HepG2 (cell line): ENCODE measurements around the gene ST6GAL2. TPM values are rescaled to one million over a fixed set of nuclear protein-coding genes. Genes with fewer than 3 reads are reported as not detected.

Experiments
- ATAC-seq: fragments of 200-7000 bp; cut with Tn5 transposase; 3 replicates; pipeline ENCODE4 v1.9.1; 2020; ENCODE audit warnings: mild to moderate bottlenecking, moderate library complexity
- BruUV-seq: library from RNA; stranded (reverse); fragments of 400-500 nt; replicated peaks from 2 replicates; lab custom pipeline; 2021; lab: Mats Ljungman, UMichigan
- CTCF ChIA-PET: fragments of 300-600 bp; formaldehyde crosslinking; extraction: SDS; loops from one replicate; lab custom pipeline; 2021; ENCODE audit warnings: low total read pairs, inconsistent platforms, low intra/inter-chr PET ratio; lab: Yijun Ruan, JAX
- POLR2A ChIA-PET: fragments of 350-600 bp; sonication (Branson Sonifier 250); formaldehyde crosslinking; loops from one replicate; lab custom pipeline; 2020; ENCODE audit warnings: antibody characterized with exemption, inconsistent platforms; lab: Yijun Ruan, JAX
- DNase-seq: peaks from one replicate; pipeline ENCODE4 v3.0.0-alpha.2; 2015; ENCODE audit warnings: low spot score
- FAIRE-seq: peaks from 3 replicates; lab custom pipeline; 2011; peaks lifted over from hg19 to GRCh38; lab: Jason Lieb, UNC
- H2AFZ ChIP-seq: one replicate; pipeline ENCODE4 v1.6.1; 2011; ENCODE audit warnings: low read length, inconsistent platforms
- H3K27ac ChIP-seq: fragments of 300-600 bp; 3 replicates; pipeline ENCODE4 v1.8.0; 2011; ENCODE audit warnings: mixed run types, mild to moderate bottlenecking, mixed read lengths, low read length, inconsistent platforms; ENCODE audit not compliant: insufficient read depth; ENCODE audit errors: extremely low read length
- H3K27me3 ChIP-seq, 2 experiments: fragments of 200-600 bp in 1 of 2; 2 replicates in 1 of 2; 3 replicates in 1 of 2; pipeline versions ENCODE4 v1.6.0 to v1.8.0; 2011; ENCODE audit warnings: low read length in 2 of 2, mild to moderate bottlenecking in 2 of 2, moderate library complexity in 2 of 2, inconsistent platforms in 1 of 2; ENCODE audit not compliant: insufficient read depth in 2 of 2, control insufficient read depth in 1 of 2
- H3K36me3 ChIP-seq, 2 experiments: fragments of 200-600 bp in 1 of 2; replicated peaks in 1 of 2; 2 replicates in 1 of 2; 3 replicates in 1 of 2; pipeline versions ENCODE4 v1.5.1 to v1.8.0; 2011; ENCODE audit warnings: low read length in 2 of 2, inconsistent platforms in 1 of 2; ENCODE audit not compliant: insufficient read depth in 2 of 2, control insufficient read depth in 1 of 2
- H3K4me1 ChIP-seq: 2 replicates; pipeline ENCODE4 v1.5.1; 2012; ENCODE audit warnings: low read length, inconsistent platforms; ENCODE audit not compliant: insufficient read depth
- H3K4me2 ChIP-seq: 2 replicates; pipeline ENCODE4 v1.6.0; 2011; ENCODE audit warnings: low read depth, low read length, inconsistent platforms
- H3K4me3 ChIP-seq, 3 experiments: fragments of 200-600 bp in 1 of 3; sonication (generic), shearing (Covaris generic) in 1 of 3; replicated peaks in 1 of 3; 2 replicates each; pipeline ENCODE4 v1.5.1; 2011 to 2016; ENCODE audit warnings: low read length in 3 of 3, inconsistent platforms in 2 of 3, low read depth in 2 of 3, mild to moderate bottlenecking in 2 of 3, control low read depth in 1 of 3, mixed read lengths in 1 of 3; ENCODE audit not compliant: insufficient read depth in 1 of 3
- H3K79me2 ChIP-seq: one replicate; pipeline ENCODE4 v1.6.1; 2011; ENCODE audit warnings: low read length, inconsistent platforms; ENCODE audit not compliant: insufficient read depth
- H3K9ac ChIP-seq: 2 replicates; pipeline ENCODE4 v1.6.0; 2011; ENCODE audit warnings: mild to moderate bottlenecking, low read depth, low read length, inconsistent platforms; ENCODE audit not compliant: insufficient read depth
- H3K9me3 ChIP-seq: 2 replicates; pipeline ENCODE4 v1.5.1; 2012; ENCODE audit warnings: mild to moderate bottlenecking, low read length
- H4K20me1 ChIP-seq: 2 replicates; pipeline ENCODE4 v1.6.0; 2011; ENCODE audit warnings: inconsistent platforms, mild to moderate bottlenecking, low read length, moderate library complexity; ENCODE audit not compliant: insufficient read depth
- GLI4 ChIP-seq: sonication (generic); formaldehyde crosslinking; IDR thresholded peaks from 2 replicates; pipeline ENCODE4 v1.5.1; 2020; ENCODE audit warnings: missing genetic modification reagents, mild to moderate bottlenecking, moderate library complexity, borderline replicate concordance
- IRX3 ChIP-seq: sonication (generic); formaldehyde crosslinking; IDR thresholded peaks from 2 replicates; pipeline ENCODE4 v1.8.1; 2023; ENCODE audit warnings: mild to moderate bottlenecking, low read depth, missing genetic modification reagents, borderline replicate concordance
- KAT7 ChIP-seq: IDR thresholded peaks from 2 replicates; pipeline ENCODE4 v1.6.1; 2018; ENCODE audit warnings: borderline replicate concordance, missing compliant biosample characterization
- KDM5A ChIP-seq: fragments of 200-600 bp; sonication (generic); IDR thresholded peaks from 2 replicates; pipeline ENCODE4 v1.7.0; 2018; ENCODE audit warnings: antibody characterized with exemption, mild to moderate bottlenecking, low read length, borderline replicate concordance
- RAD51 ChIP-seq: fragments of 450-650 bp; IDR thresholded peaks from 2 replicates; pipeline ENCODE4 v1.6.1; 2016; ENCODE audit warnings: borderline replicate concordance
- RORA ChIP-seq: sonication (generic); formaldehyde crosslinking; IDR thresholded peaks from 2 replicates; pipeline ENCODE4 v1.5.0; 2020; ENCODE audit warnings: mild to moderate bottlenecking, missing genetic modification reagents, moderate library complexity
- TEAD2 ChIP-seq: sonication (generic); formaldehyde crosslinking; IDR thresholded peaks from 2 replicates; pipeline ENCODE4 v1.9.0; 2021; ENCODE audit warnings: missing genetic modification reagents
- ZNF318 ChIP-seq: sonication (generic); formaldehyde crosslinking; IDR thresholded peaks from 2 replicates; pipeline ENCODE4 v1.4.0; 2020; ENCODE audit warnings: mild to moderate bottlenecking, missing genetic modification reagents
- ZNF749 ChIP-seq: sonication (generic); formaldehyde crosslinking; IDR thresholded peaks from 2 replicates; pipeline ENCODE4 v1.8.0; 2022; ENCODE audit warnings: mild to moderate bottlenecking, missing genetic modification reagents, moderate library complexity, borderline replicate concordance
- WGBS: methylation state at CpG from one replicate; pipeline ENCODE4 v1.1.6; 2017; ENCODE audit warnings: low lambda C conversion rate; 5-methylcytosine and 5-hydroxymethylcytosine counted together
- in situ Hi-C: cut with HindIII; loops from 2 replicates; pipeline ENCODE4 v1.10.0; 2017; ENCODE audit warnings: low pct_unique_long_range_greater_than_20kb; ENCODE audit not compliant: extremely low pct_ligation_motif_present
- intact Hi-C: fragments of 100-400 bp; cut with micrococcal nuclease; formaldehyde crosslinking; loops from one replicate; pipeline ENCODE4 v1.10.0; 2022; ENCODE audit not compliant: unreplicated experiment
- polyA plus RNA-seq, 8 experiments: library from polyadenylated mRNA; depleted of rRNA in 3 of 8; stranded (reverse) in 7 of 8; unstranded in 1 of 8; fragments of >200 nt; fragmentation: Illumina TruSeq in 4 of 8; extraction: Trizol in 4 of 8; gene quantifications; 2 replicates each; pipeline versions ENCODE4 v1.2.1 to v1.2.3, GENCODE V29; 2011 to 2016; ENCODE audit warnings: low read depth in 4 of 8, missing spikeins in 1 of 8, mixed read lengths in 1 of 8; ENCODE audit not compliant: insufficient read depth in 1 of 8
- total RNA-seq, 5 experiments: library from RNA; depleted of rRNA; stranded (reverse); fragments of >200 nt; fragmentation: Illumina TruSeq; extraction: Trizol; gene quantifications; 2 replicates each; pipeline ENCODE4 v1.2.3, GENCODE V29; 2016; ENCODE audit warnings: low read depth in 1 of 5
- TF ChIP-seq, protein P1 (sequence below): sonication (generic); formaldehyde crosslinking; IDR thresholded peaks from 2 replicates; pipeline ENCODE4 v1.5.0; 2020; ENCODE audit warnings: missing genetic modification reagents

Gene ST6GAL2
- total and polyA plus RNA-seq, 2 of the 13 experiments (the other 11 are each of a cell fraction or from before 2014, with no cell fraction given): not detected

DNA sequence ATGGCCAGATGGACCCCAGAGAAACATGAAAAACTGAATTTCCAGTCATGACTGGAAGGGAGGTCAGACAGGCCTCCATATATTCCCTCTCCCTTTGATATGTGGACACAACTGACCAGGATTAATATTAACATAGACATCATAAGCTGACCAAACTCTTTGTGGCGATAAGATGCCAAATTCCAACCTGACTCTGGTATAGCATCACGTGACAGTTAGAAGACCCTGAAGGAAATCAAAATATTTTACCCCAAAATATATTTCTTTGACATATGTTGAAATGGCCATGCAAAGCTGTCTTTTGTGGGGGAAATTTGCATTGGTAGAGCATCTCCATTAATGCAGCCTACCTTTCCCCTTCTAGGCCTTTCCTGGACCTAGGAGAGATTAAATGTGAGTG, 36.7 kb downstream of the ST6GAL2 start:
- Histone ChIP-seq H3K36me3 (no peaks in the 10 kb centered on the region), H3K9me3 (no peaks in the 10 kb centered on the region), H3K4me1 (no peaks in the 10 kb centered on the region), H3K4me2 (no peak overlapping the region), H3K9ac (no peak overlapping the region), H3K4me3 (no peak overlapping the region), H3K27me3 (peaks cover 0 to 4% of the 10 kb centered on the region in 2 experiments; a peak in 1 of 5 replicates), H3K79me2 (no peaks in the 10 kb centered on the region), H2AFZ (no peak overlapping the region), H4K20me1 (no peaks in the 10 kb centered on the region), H3K27ac (no peak overlapping the region)
- 3% methylated on average over 2 of the region's 2 CpGs for WGBS
- intact Hi-C loops (no loop called here), in situ Hi-C loops (no loop called here)
- ChIA-PET CTCF (no interaction called here), POLR2A (no interaction called here)
- no TSS peak for BruUV-seq
- ATAC-seq: no peak
- no peak for FAIRE-seq
- no peak for DNase-seq
- no peak for TF ChIP-seq KAT7 (CRISPR knock-in tag)
- TF ChIP-seq RAD51: peak; percentile 58; the same call in 1 of the 2 replicates
- no peak for TF ChIP-seq KDM5A
- TF ChIP-seq GLI4 (CRISPR knock-in tag): no peak

DNA sequence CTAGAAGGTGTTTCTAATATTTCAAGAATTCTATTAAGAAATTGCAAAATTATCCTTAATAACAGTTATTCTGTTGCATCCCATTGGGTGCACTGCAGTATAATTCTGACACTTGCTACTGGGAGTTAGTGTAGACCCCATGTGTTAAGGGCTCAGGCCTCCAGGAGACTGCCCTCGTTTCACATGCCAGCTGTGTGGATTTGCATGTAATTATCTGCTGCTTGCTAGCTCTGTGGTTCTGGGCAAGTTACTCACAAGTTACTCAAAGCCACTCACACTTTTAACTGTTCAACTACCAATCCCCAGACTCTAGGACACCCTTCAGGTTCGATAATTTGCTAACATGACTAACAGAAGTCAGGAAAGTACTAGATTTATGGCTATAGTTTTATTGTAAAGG, 38.6 kb downstream of the ST6GAL2 start:
- POLR2A ChIA-PET: no interaction called here
- intact Hi-C loops (no loop called here), in situ Hi-C loops (no loop called here)
- Histone ChIP-seq H3K27me3 (peaks cover 0 to 4% of the 10 kb centered on the region in 2 experiments; a peak in 1 of 5 replicates), H3K79me2 (no peaks in the 10 kb centered on the region), H2AFZ (no peak overlapping the region), H3K36me3 (no peaks in the 10 kb centered on the region), H3K9me3 (no peaks in the 10 kb centered on the region), H3K27ac (no peak overlapping the region), H3K4me2 (no peak overlapping the region), H4K20me1 (no peaks in the 10 kb centered on the region), H3K4me3 (no peak overlapping the region), H3K9ac (no peak overlapping the region), H3K4me1 (no peaks in the 10 kb centered on the region)
- BruUV-seq: no TSS peak
- ATAC-seq (no peak), DNase-seq (no peak), FAIRE-seq (no peak)
- CTCF ChIA-PET: no interaction called here
- 0% methylated on average over 2 of the region's 2 CpGs for WGBS
- no peak for TF ChIP-seq IRX3 (CRISPR knock-in tag)
- TF ChIP-seq ZNF749 (CRISPR knock-in tag): no peak
- TF ChIP-seq TEAD2: no peak
- TF ChIP-seq, protein P1, sequence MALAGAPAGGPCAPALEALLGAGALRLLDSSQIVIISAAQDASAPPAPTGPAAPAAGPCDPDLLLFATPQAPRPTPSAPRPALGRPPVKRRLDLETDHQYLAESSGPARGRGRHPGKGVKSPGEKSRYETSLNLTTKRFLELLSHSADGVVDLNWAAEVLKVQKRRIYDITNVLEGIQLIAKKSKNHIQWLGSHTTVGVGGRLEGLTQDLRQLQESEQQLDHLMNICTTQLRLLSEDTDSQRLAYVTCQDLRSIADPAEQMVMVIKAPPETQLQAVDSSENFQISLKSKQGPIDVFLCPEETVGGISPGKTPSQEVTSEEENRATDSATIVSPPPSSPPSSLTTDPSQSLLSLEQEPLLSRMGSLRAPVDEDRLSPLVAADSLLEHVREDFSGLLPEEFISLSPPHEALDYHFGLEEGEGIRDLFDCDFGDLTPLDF (CRISPR knock-in tag): no peak
- TF ChIP-seq RORA: no peak
- no peak for TF ChIP-seq ZNF318 (CRISPR knock-in tag)
